Spleen (tissue), 7 donors: Measurements from ENCODE around the gene CXCL16.
"Not testable (repeated sequence)": the region's sequence is repeated elsewhere in the genome, so short reads cannot be mapped to it uniquely, and the experiment has no call there.

ENCODE experiments used
- CTCF ChIP-seq, 11 experiments: fragments of 200-600 bp in 7 of 11; fragments of 450-650 bp in 4 of 11; sonication (generic) in 4 of 11; IDR thresholded peaks in 8 of 11; conservative IDR thresholded peaks in 3 of 11; 1 replicate in 7 of 11; 2 replicates in 4 of 11; pipeline versions ENCODE4 v1.4.0 to v1.8.0; 2016 to 2021; ENCODE audit warnings: antibody characterized with exemption in 11 of 11, inconsistent platforms in 4 of 11, mild to moderate bottlenecking in 1 of 11
- POLR2A ChIP-seq, 3 donors: fragments of 450-650 bp; IDR thresholded peaks; one replicate each; pipeline ENCODE4 v1.5.1; 2017; ENCODE audit warnings: antibody characterized with exemption in 3 of 3, mild to moderate bottlenecking in 1 of 3
- POLR2AphosphoS5 ChIP-seq, 3 donors: sonication (generic); formaldehyde crosslinking; IDR thresholded peaks; one replicate each; pipeline ENCODE4 v1.5.1; 2017; ENCODE audit warnings: antibody characterized with exemption in 3 of 3
- donor health status: DM: no; HTN: no; CAD: no; lungs with moderate emphysema.
- donor health status: DM: no; HTN: no; CAD: no.
- donor health status: DM: no; HTN: no; CAD: no.

GRCh38 chr17:4683739-4684138 lies 56.0 kb downstream of the CXCL16 start:
- TF ChIP-seq CTCF (IDR thresholded peaks at IDR 0.05 in 8 of 11, conservative IDR thresholded peaks at IDR 0.05 in 3 of 11); POLR2A (IDR thresholded peaks at IDR 0.05); POLR2AphosphoS5 (IDR thresholded peaks at IDR 0.05): not testable (repeated sequence)
